ENCODE results near the gene ENOX1. TPM values are rescaled to one million over a fixed set of nuclear protein-coding genes. Genes with fewer than 3 reads are reported as not detected.

Gene ENOX1
- total RNA-seq, 2 donors from 2014 or later: 0.33 TPM; not detected in 1

- no peak for DNase-seq
- no peak overlapping the region for H3K4me3 ChIP-seq (ENCODE audit: low read length)
- H3K9me3 Mint-ChIP-seq: no peaks in the 10 kb centered on the region
- H3K4me1 ChIP-seq (ENCODE audit: control insufficient read depth, insufficient read depth, low read length): no peaks in the 10 kb centered on the region
- WGBS, 2 experiments (ENCODE audit: insufficient coverage in 1 of 2, insufficient read length in 1 of 2): 94 to 100% methylated on average over 1 to 4 of the region's 5 CpGs
- H3K27ac ChIP-seq (ENCODE audit: low read depth, low read length): no peak overlapping the region
- TF ChIP-seq CTCF (conservative IDR thresholded peaks at IDR 0.05): no peak
- no peak overlapping the region for H3K4me3 Mint-ChIP-seq
- H3K9me3 ChIP-seq (ENCODE audit: control insufficient read depth, low read length): no peaks in the 10 kb centered on the region
- no peaks in the 10 kb centered on the region for H3K36me3 Mint-ChIP-seq (ENCODE audit: low read depth)
- H3K9ac ChIP-seq (ENCODE audit: extremely low read depth, low read length, poor library complexity, severe bottlenecking): no peak overlapping the region
- peaks cover 55% of the 10 kb centered on the region for H3K27me3 ChIP-seq (ENCODE audit: control insufficient read depth, insufficient read depth, low read length, poor library complexity, severe bottlenecking)
- peaks cover 24% of the 10 kb centered on the region for H3K27me3 Mint-ChIP-seq (ENCODE audit: insufficient read depth)
- no peaks in the 10 kb centered on the region for H3K4me1 Mint-ChIP-seq
- H3K36me3 ChIP-seq (ENCODE audit: control insufficient read depth, insufficient read depth, low read length): no peaks in the 10 kb centered on the region
- H3K27ac Mint-ChIP-seq: no peak overlapping the region
Observed at GRCh38 chr13:43648733-43649132, 138.0 kb downstream of the ENOX1 start.

DNA sequence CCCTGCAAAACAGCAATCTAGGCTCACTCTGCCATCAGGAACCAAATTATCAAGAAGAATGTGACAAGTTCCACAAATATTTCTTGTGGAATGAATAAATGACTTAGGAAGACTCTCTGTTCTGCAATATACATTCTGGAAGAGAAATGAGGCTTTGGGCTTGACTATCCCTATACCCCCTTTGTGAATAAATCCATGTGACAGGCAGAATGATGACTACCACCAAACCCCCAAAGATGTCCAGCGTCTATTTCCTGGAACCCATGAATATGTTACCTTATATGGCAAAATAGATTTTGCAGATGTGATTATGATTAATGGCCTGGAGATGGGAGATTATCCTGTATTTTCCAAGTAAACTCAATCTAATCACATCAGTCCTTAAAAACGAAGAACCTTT lies 139.3 kb downstream of the ENOX1 start:
- no peaks in the 10 kb centered on the region for H3K36me3 ChIP-seq (ENCODE audit: control insufficient read depth, insufficient read depth, low read length)
- Mint-ChIP-seq H3K27ac (no peak overlapping the region), H3K4me3 (no peak overlapping the region), H3K4me1 (no peaks in the 10 kb centered on the region), H3K9me3 (no peaks in the 10 kb centered on the region), H3K36me3 (ENCODE audit: low read depth) (no peaks in the 10 kb centered on the region), H3K27me3 (ENCODE audit: insufficient read depth) (peaks cover 18% of the 10 kb centered on the region)
- no peak for DNase-seq
- H3K4me1 ChIP-seq (ENCODE audit: control insufficient read depth, insufficient read depth, low read length): no peaks in the 10 kb centered on the region
- H3K27me3 ChIP-seq (ENCODE audit: control insufficient read depth, insufficient read depth, low read length, poor library complexity, severe bottlenecking): peaks cover 48% of the 10 kb centered on the region
- H3K9ac ChIP-seq (ENCODE audit: extremely low read depth, low read length, poor library complexity, severe bottlenecking): no peak overlapping the region
- no peak overlapping the region for H3K27ac ChIP-seq (ENCODE audit: low read depth, low read length)
- no peak for TF ChIP-seq CTCF (conservative IDR thresholded peaks at IDR 0.05)
- WGBS, 2 experiments (ENCODE audit: insufficient coverage in 1 of 2, insufficient read length in 1 of 2): 76% methylated on average over 1 of the region's 2 CpGs; no CpG with 5 or more reads in 1 of the 2 experiments
- H3K4me3 ChIP-seq (ENCODE audit: low read length): no peak overlapping the region
- no peaks in the 10 kb centered on the region for H3K9me3 ChIP-seq (ENCODE audit: control insufficient read depth, low read length)

GRCh38 chr13:43640476-43640875 lies 146.3 kb downstream of the ENOX1 start:
- Histone ChIP-seq H3K9me3 (ENCODE audit: control insufficient read depth, low read length) (no peaks in the 10 kb centered on the region), H3K9ac (ENCODE audit: extremely low read depth, low read length, poor library complexity, severe bottlenecking) (no peak overlapping the region), H3K27ac (ENCODE audit: low read depth, low read length) (no peak overlapping the region), H3K4me3 (ENCODE audit: low read length) (no peak overlapping the region), H3K36me3 (ENCODE audit: control insufficient read depth, insufficient read depth, low read length) (no peaks in the 10 kb centered on the region), H3K4me1 (ENCODE audit: control insufficient read depth, insufficient read depth, low read length) (no peaks in the 10 kb centered on the region), H3K27me3 (ENCODE audit: control insufficient read depth, insufficient read depth, low read length, poor library complexity, severe bottlenecking) (peaks cover 13% of the 10 kb centered on the region)
- Mint-ChIP-seq H3K36me3 (ENCODE audit: low read depth) (no peaks in the 10 kb centered on the region), H3K4me1 (no peaks in the 10 kb centered on the region), H3K27ac (no peak overlapping the region), H3K27me3 (ENCODE audit: insufficient read depth) (peaks cover 2% of the 10 kb centered on the region), H3K4me3 (no peak overlapping the region), H3K9me3 (peaks cover 1% of the 10 kb centered on the region)
- no peak for DNase-seq
- WGBS, 2 experiments (ENCODE audit: insufficient coverage in 1 of 2, insufficient read length in 1 of 2): 83% methylated on average over 1 of the region's 1 CpG; no CpG with 5 or more reads in 1 of the 2 experiments
- no peak for TF ChIP-seq CTCF (conservative IDR thresholded peaks at IDR 0.05)

Data from endodermal cell (in vitro differentiated cells).